Prostate gland (tissue), 2 donors: ENCODE results near the gene BCAS3. TPM values are rescaled to one million over a fixed set of nuclear protein-coding genes. Genes with fewer than 3 reads are reported as not detected.

Experiments
- DNase-seq: peaks from one replicate; pipeline ENCODE4 v3.0.0-alpha.2; 2019; ENCODE audit warnings: low spot score
- H3K27ac ChIP-seq, 2 donors: fragments of 200-600 bp; sonication (generic); 2 replicates each; pipeline ENCODE4 v1.5.1; 2017 to 2019
- H3K27me3 ChIP-seq: fragments of 200-600 bp; sonication (generic); replicated peaks from 2 replicates; pipeline ENCODE4 v1.5.1; 2019; ENCODE audit not compliant: insufficient read depth
- H3K36me3 ChIP-seq, 2 donors: fragments of 200-600 bp; sonication (generic); 1 replicate in 1 of 2; 2 replicates in 1 of 2; pipeline versions ENCODE4 v1.5.1 to v1.8.1; 2017 to 2019
- H3K4me1 ChIP-seq: fragments of 200-600 bp; sonication (generic); replicated peaks from 2 replicates; pipeline ENCODE4 v1.5.1; 2019
- H3K4me3 ChIP-seq, 2 donors: fragments of 200-600 bp; sonication (generic); 2 replicates each; pipeline ENCODE4 v1.5.1; 2017 to 2019
- H3K9me3 ChIP-seq: fragments of 200-600 bp; sonication (generic); 2 replicates; pipeline ENCODE4 v1.5.1; 2017
- POLR2A ChIP-seq: fragments of 450-650 bp; IDR thresholded peaks from one replicate; pipeline ENCODE4 v1.6.1; 2016; ENCODE audit warnings: antibody characterized with exemption, mild to moderate bottlenecking
- POLR2AphosphoS5 ChIP-seq: sonication (generic); formaldehyde crosslinking; IDR thresholded peaks from one replicate; pipeline ENCODE4 v1.6.1; 2017; ENCODE audit warnings: antibody characterized with exemption
- WGBS: methylation state at CpG from one replicate; pipeline ENCODE4 v1.1.5; 2018; 5-methylcytosine and 5-hydroxymethylcytosine counted together
- intact Hi-C: fragments of 100-400 bp; cut with DNase I; formaldehyde crosslinking; loops from one replicate; pipeline ENCODE4 v1.14.2; 2022
- total RNA-seq, 2 donors: library from RNA; depleted of rRNA; stranded (reverse); fragments of >200 nt; gene quantifications; one replicate each; pipeline ENCODE4 v1.1.0, GENCODE V29; 2016
- TF ChIP-seq, protein P1 (sequence below), 4 experiments: fragments of 200-600 bp in 2 of 4; fragments of 450-650 bp in 2 of 4; sonication (generic) in 2 of 4; IDR thresholded peaks; 1 replicate in 3 of 4; 2 replicates in 1 of 4; pipeline ENCODE4 v1.5.1; 2016 to 2019; ENCODE audit warnings: antibody characterized with exemption in 4 of 4, mild to moderate bottlenecking in 2 of 4, moderate library complexity in 2 of 4

BCAS3 gene
- total RNA-seq, 2 donors from 2014 or later = 57.8 to 93.9 TPM

DNA sequence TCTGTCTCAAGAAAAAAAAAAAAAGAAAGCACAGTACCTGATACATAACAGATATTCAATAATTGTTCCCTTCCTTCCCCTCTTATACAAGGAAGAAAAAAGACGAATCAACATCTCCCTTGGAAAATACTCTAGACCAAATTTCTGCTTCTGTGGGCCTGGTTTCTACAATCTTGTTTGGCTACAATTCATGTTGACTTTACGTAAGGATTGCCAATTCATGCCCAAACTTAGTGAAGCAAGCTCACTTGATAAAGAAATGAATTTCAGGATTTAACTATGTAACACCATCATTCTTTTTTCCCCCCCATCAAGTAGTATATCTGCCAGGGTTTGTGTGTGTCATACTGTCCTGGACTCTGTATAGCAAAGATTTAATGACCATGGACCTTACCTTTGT lies 587.7 kb downstream of the BCAS3 start:
- intact Hi-C loops = no loop called here
- DNase-seq = no peak
- no peak overlapping the region for H3K27ac ChIP-seq
- no peaks in the 10 kb centered on the region for H3K9me3 ChIP-seq
- TF ChIP-seq, protein P1, sequence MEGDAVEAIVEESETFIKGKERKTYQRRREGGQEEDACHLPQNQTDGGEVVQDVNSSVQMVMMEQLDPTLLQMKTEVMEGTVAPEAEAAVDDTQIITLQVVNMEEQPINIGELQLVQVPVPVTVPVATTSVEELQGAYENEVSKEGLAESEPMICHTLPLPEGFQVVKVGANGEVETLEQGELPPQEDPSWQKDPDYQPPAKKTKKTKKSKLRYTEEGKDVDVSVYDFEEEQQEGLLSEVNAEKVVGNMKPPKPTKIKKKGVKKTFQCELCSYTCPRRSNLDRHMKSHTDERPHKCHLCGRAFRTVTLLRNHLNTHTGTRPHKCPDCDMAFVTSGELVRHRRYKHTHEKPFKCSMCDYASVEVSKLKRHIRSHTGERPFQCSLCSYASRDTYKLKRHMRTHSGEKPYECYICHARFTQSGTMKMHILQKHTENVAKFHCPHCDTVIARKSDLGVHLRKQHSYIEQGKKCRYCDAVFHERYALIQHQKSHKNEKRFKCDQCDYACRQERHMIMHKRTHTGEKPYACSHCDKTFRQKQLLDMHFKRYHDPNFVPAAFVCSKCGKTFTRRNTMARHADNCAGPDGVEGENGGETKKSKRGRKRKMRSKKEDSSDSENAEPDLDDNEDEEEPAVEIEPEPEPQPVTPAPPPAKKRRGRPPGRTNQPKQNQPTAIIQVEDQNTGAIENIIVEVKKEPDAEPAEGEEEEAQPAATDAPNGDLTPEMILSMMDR (IDR thresholded peaks at IDR 0.05) = no peak
- no peak for TF ChIP-seq POLR2A
- no peak for TF ChIP-seq POLR2AphosphoS5
- H3K4me3 ChIP-seq = no peak overlapping the region
- no peaks in the 10 kb centered on the region for H3K4me1 ChIP-seq
- no peaks in the 10 kb centered on the region for H3K27me3 ChIP-seq
- H3K36me3 ChIP-seq = no peaks in the 10 kb centered on the region
- 43% methylated on average over 2 of the region's 2 CpGs for WGBS

DNA sequence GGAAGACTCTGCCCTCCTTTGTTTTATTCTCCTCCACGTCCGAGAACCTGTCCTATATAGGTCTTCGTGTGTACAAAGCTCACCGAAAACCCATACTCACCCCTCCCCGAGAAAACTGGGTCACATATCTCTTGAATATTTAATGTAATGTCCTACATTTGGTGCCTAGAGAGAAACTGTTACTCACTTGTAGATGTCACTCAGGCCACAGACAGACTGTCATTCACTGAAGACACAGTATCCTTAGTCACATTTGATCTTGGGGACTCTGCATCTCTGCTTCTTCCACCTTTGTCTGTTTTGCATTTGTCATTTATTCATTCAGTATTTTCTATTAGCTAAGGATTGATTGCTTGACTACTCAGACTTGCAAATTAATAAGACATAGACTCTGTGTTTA lies 590.2 kb downstream of the BCAS3 start:
- TF ChIP-seq POLR2A = no peak
- no peak for TF ChIP-seq POLR2AphosphoS5
- TF ChIP-seq, protein P1 (IDR thresholded peaks at IDR 0.05) = no peak
- Histone ChIP-seq H3K4me3 (no peak overlapping the region), H3K4me1 (no peaks in the 10 kb centered on the region), H3K27ac (no peak overlapping the region), H3K27me3 (no peaks in the 10 kb centered on the region), H3K36me3 (no peaks in the 10 kb centered on the region), H3K9me3 (no peaks in the 10 kb centered on the region)
- DNase-seq = no peak
- WGBS = 99% methylated on average over 5 of the region's 5 CpGs
- intact Hi-C loops = no loop called here

DNA sequence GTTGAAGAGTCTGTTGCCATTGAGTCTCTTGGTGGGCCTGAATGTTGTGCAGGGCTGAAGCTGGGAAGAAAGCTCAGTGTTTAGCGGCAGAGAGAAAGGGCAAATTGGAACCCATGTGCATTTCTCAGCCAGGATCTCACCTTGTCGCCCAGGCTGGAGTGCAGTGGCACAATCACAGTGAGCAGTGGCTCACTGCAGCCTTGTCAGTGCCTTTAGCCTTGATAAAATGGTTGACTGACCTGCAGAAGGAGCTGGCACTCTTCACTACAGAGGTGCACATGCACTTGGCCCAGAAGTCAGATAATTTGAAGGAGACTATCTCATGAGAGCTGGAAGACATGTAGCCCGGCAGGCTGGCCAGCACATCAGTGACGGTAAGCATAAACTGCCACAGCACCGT lies 597.7 kb downstream of the BCAS3 start:
- intact Hi-C loops = no loop called here
- WGBS = 97% methylated on average over 5 of the region's 5 CpGs
- H3K36me3 ChIP-seq = no peaks in the 10 kb centered on the region
- H3K4me3 ChIP-seq = no peak overlapping the region
- H3K4me1 ChIP-seq = no peaks in the 10 kb centered on the region
- TF ChIP-seq, protein P1 (IDR thresholded peaks at IDR 0.05) = no peak
- TF ChIP-seq POLR2A (no peak), POLR2AphosphoS5 (no peak)
- no peak for DNase-seq
- no peak overlapping the region for H3K27ac ChIP-seq
- H3K27me3 ChIP-seq = no peaks in the 10 kb centered on the region
- H3K9me3 ChIP-seq = no peaks in the 10 kb centered on the region

DNA sequence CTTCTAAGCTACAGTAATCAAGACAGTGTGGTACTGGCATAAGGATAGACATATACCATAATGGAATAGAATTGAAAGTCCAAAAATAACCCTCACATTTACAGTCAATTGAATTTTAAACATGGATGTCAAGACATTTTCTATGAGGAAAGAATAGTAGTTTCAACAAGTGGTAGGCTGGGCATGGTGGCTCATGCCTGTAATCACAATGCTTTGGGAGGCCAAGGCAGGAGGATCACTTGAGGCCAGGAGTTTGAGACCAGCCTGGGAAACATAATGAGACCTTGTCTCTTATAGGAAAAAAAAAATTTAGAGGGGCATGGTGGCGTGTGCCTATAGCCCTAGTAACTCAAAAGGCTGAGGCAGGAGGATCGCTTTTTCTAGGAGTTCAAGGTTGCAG lies 599.2 kb downstream of the BCAS3 start:
- Histone ChIP-seq H3K4me3 (no peak overlapping the region), H3K9me3 (no peaks in the 10 kb centered on the region), H3K27me3 (no peaks in the 10 kb centered on the region), H3K4me1 (no peaks in the 10 kb centered on the region), H3K36me3 (no peaks in the 10 kb centered on the region), H3K27ac (no peak overlapping the region)
- intact Hi-C loops = no loop called here
- no peak for DNase-seq
- TF ChIP-seq POLR2AphosphoS5 = no peak
- no peak for TF ChIP-seq POLR2A
- TF ChIP-seq, protein P1 (IDR thresholded peaks at IDR 0.05) = no peak
- 94% methylated on average over 2 of the region's 2 CpGs for WGBS

DNA sequence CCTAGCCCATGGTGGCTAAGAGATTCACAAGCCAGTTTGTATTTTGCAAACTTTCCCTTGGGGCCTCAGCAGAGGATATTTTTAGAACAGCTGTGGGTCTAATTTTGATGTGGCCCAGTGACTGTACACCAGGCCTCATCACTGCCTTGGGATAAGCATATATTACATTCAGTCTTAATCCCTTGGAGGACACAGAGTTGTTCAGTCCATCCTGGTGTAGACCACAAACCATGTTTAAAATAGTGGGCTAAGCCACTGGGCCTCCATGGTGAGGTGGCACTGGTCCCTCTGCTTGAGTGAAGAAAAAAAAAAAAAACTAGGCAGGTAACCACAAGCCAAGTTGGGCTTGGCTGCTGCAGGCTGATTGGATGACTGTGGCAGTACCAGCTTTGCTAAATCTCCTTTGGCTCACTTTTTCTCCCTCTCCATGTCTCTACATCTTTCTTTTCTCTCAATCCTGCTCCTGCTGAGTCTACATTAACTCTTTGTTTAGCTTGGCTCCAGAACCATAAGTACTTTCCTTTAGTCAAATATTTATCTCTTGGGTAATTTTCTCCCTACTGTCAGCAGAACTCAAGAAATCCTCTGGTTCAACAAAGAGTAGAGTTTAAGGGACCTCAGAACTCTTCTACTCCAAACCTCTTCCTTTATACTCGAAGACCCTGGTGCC lies 602.0 kb downstream of the BCAS3 start:
- no peaks in the 10 kb centered on the region for H3K4me1 ChIP-seq
- intact Hi-C loops = no loop called here
- no peaks in the 10 kb centered on the region for H3K27me3 ChIP-seq
- 80% methylated on average over 1 of the region's 1 CpG for WGBS
- no peak overlapping the region for H3K27ac ChIP-seq
- DNase-seq = no peak
- no peaks in the 10 kb centered on the region for H3K9me3 ChIP-seq
- no peaks in the 10 kb centered on the region for H3K36me3 ChIP-seq
- TF ChIP-seq POLR2AphosphoS5 (no peak), POLR2A (no peak)
- TF ChIP-seq, protein P1 (IDR thresholded peaks at IDR 0.05) = no peak
- H3K4me3 ChIP-seq = no peak overlapping the region
